SK-N-SH (cell line): Measurements from ENCODE around the gene INPP5A.

Experiments used
- CHD2 ChIP-seq: fragments of 150-350 bp; IDR thresholded peaks from 2 replicates; pipeline ENCODE4 v1.6.1; 2018; ENCODE audit warnings: low read length; ENCODE audit not compliant: partially characterized antibody
- CTCF ChIP-seq: fragments of 200-600 bp; sonication (generic); IDR thresholded peaks from 2 replicates; pipeline ENCODE4 v1.6.1; 2017; ENCODE audit warnings: antibody characterized with exemption, mild to moderate bottlenecking, moderate library complexity
- EZH2phosphoT487 ChIP-seq: fragments of 200-600 bp; sonication (generic); IDR thresholded peaks from 2 replicates; pipeline ENCODE4 v1.6.1; 2017; ENCODE audit warnings: low read depth, mixed run types, mild to moderate bottlenecking, antibody characterized with exemption, moderate library complexity, borderline replicate concordance
- FOXM1 ChIP-seq: IDR thresholded peaks from 2 replicates; pipeline ENCODE4 v1.4.0; 2012; ENCODE audit warnings: low read depth, mild to moderate bottlenecking
- MAX ChIP-seq: IDR thresholded peaks from 2 replicates; pipeline ENCODE4 v1.4.0; 2012; ENCODE audit warnings: low read depth
- PBX3 ChIP-seq: IDR thresholded peaks from 2 replicates; pipeline ENCODE4; 2012
- RAD21 ChIP-seq: IDR thresholded peaks from 2 replicates; pipeline ENCODE4 v1.6.1; 2012; ENCODE audit warnings: mild to moderate bottlenecking, low read length
- REST ChIP-seq: IDR thresholded peaks from 2 replicates; pipeline ENCODE4 v1.6.1; 2012; ENCODE audit warnings: mild to moderate bottlenecking, low read depth, low read length, moderate library complexity
- TEAD4 ChIP-seq: IDR thresholded peaks from 2 replicates; pipeline ENCODE4 v1.4.0; 2012; ENCODE audit warnings: mild to moderate bottlenecking, borderline replicate concordance; ENCODE audit not compliant: insufficient read depth
- USF2 ChIP-seq: fragments of 150-350 bp; IDR thresholded peaks from 2 replicates; pipeline ENCODE4 v1.6.1; 2017; ENCODE audit warnings: antibody characterized with exemption, low read length, low read depth, borderline replicate concordance

GRCh38 chr10:132735341-132735775 lies 197.8 kb downstream of the INPP5A start:
- TF ChIP-seq CTCF (no peak), PBX3 (no peak), CHD2 (peak; percentile 30), USF2 (no peak), EZH2phosphoT487 (no peak), TEAD4 (no peak), RAD21 (peak; percentile 46), REST (no peak), MAX (no peak), FOXM1 (no peak)
